Stimulated activated CD4-positive, alpha-beta T cell treated with anti-CD3 and anti-CD28 coated beads, Interleukin-15, amount 100 ng/mL, for 48 hours (primary cell): ENCODE results near the gene ARFGEF2.
A peak's percentile ranks its signal among the peaks of the same experiment; 100 is the strongest.
"Not testable (repeated sequence)": the region's sequence is repeated elsewhere in the genome, so short reads cannot be mapped to it uniquely, and the experiment has no call there.

Experiments
- DNase-seq, 2 donors: peaks; one replicate each; pipeline ENCODE4 v3.0.0-alpha.2; 2020; ENCODE audit warnings: low read depth in 2 of 2

The ARFGEF2 gene

GRCh38 chr20:48921168-48921882, at the start of gene ARFGEF2:
Gene ARFGEF2, plus strand, starts transcription at chr20:48921711. Its CDS starts 179 bp downstream, at chr20:48921890.
- peak; percentile 80 to 92 for DNase-seq

DNA sequence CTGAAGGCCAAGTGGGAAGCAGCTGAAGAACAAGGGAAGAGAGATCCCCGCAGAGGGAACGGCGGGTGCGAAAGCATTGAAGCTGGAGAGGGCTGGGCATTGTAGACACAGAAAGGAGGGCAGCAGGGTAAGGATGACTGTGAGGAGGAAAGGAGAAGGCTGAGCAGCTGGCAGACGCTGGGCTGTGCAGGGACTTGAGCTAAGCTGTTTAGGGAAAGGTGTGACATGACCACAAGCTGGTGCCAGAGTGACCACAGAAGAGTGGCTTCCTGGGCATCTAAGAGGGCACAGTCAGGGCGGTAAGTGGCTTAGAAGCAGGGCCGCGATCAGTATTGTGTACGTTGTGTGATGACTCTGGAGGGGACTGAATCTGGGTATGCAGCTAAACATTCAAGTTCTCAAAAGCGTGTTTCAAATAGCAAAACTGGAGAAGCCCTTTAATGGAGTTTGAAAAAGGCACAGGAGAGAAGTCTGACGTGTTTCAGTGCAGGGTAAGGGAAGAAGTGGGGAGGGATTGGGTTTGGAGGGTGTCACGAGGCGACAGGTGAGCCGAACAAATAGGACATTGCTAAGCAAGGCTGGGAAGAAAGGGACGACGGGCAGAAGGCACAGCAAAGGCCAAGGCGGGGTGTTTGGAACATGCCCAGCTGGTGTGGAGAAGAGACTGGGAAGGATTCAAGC, 46.1 kb upstream of the ARFGEF2 start:
- DNase-seq: no peak

DNA sequence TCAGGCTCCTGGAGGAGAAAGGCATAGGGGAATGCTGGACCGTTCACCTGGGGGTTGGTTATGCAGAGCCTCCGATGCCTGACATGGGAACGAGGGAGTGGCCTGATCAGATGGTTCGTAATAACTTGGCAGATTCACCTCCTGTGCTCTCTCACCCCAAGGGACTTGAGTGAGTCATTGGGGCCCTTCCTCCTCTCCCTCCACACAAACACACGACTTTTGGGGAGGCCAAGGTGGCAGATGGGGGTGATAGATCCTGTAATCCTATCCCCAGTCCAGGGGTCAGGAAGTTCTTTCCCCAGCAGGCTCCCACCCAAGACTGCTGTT, 45.6 kb upstream of the ARFGEF2 start:
- DNase-seq: no peak

- DNase-seq: no peak
Measured at GRCh38 chr20:48877304-48877703, 44.2 kb upstream of the ARFGEF2 start.

- no peak for DNase-seq
Measured at GRCh38 chr20:48878534-48879248, 42.8 kb upstream of the ARFGEF2 start.

DNA sequence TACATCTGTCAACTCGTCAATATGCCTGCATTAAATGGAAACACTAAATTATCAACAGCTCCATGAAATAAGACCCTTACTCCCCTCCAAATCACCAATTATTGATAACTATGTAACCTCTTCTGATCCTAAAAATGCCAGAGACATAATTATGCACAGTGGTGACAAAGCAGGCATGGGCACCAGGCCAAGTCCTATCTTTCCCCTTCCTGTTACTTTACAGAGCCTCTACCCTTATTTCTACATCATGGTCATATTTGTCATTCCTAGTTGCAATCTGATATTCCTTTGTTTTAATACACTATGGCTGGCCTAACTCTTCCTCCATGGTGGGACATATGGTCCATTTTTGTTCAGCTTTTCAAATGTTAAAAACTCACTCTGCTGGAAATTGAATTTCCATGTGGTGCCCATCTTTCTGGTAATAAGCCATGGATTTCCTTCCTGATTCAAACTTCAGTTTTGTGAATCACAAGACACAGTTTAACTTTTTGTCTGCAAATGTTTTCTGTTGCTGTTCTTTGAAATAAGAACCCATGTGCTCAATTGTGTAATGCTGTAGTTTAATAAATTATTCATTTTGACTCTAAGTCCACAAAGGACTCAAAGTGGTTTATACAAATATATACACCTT, 41.8 kb upstream of the ARFGEF2 start:
- no peak for DNase-seq

DNA sequence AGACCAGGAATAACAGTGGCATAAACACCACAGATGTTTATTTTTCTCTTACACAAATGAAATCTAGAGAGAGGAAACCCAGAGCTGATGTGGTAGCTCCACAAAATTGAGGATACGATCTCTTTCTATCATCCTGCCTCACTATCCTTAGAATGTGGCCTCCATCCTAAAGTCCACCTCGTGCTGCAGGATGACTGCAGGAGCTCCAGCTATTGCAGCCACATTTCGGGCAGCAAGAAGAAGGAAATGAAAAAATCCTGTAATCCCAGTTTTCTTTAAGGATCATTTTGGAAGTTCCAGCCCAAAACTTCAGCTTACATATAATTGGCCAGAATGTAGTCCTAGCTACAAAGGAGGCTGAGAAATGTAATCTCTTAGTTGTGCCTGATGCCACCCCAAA, 41.2 kb upstream of the ARFGEF2 start:
- DNase-seq: no peak

DNA sequence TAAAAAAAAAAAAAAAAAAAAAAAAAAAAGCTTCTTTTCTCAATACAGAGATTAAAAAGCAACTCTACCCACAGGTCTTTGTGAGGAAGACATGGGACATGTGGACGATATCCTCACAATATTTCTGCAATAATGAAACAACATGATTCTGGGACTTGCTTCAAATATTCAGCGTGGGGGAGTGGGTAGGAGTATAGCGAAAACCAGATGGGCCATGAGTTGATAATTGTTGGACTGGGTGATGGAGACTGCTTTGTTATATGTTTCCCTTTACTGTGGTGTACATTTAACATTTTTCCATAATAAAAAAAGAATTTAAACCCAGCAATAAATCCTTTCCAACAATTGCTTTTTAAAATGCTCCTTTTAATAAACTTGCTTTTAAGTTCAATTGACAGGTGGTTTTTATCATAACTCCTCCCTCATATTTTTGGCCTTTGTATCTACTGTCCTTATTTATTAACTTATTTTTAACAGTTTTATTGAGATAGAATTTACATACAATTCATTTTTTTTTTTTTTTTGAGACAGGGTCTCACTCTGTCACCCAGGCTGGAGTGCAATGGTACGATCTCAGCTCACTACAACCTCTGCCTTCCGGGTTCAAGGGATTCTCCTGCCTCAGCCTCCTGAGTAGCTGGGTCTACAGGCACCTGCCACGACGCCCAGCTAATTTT, 40.4 kb upstream of the ARFGEF2 start:
- DNase-seq: no peak

DNA sequence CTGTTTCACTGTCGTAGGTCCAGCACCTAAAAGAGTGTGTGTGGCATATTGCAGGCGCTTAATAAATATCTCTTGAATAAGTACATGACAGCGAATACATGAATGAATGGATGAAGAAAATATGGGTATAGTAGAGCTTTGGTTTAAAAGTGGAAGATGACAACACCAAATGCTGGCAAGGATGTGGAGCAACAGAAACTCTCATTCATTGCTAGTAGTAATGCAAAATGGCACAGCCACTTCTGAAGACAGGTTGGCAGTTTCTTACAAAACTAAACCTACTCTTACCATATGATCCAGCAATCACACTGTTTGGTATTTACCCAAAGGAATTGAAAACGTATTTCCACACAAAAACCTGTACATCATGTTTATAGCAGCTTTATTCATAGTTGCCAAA, 36.3 kb upstream of the ARFGEF2 start:
- DNase-seq: no peak

DNA sequence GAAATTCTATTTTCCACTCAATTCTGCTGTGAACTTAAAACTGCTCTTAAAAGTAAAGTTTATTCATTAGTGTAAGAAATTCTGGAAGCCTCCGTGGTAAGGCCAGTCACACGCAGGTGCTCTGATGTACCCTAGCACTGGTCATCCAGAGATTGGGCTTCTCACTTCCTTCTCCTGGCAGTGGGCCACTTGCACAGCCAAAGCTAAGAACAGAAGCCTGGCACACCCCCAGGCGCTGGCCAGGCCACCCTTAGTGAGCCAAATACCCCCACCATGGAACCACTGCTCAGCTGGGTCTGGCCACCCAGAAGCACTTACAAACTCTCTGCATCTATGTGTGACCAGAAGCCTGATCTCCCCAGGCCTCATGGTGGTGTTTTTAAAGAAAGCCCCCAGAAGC, 35.3 kb upstream of the ARFGEF2 start:
- DNase-seq: no peak

- DNase-seq: no peak
Measured at GRCh38 chr20:48886811-48887210, 34.7 kb upstream of the ARFGEF2 start.

DNA sequence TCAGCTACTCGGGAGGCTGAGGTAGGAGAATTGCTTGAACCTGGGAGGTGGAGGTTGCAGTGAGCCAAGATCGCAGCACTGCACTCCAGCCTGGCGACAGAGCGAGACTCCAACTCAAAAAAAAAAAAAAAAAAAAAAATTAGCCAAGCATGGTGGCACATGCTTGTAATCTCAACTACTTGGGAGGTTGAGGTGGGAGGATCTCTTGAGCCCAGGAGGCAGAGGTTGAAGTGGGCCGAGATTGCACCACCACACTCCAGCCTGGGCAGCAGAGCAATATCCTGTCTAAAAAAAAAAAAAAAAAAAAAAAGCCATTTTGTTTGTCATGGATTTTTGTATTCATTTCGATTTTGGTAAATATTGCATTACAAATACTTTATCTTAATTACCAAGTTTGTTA, 33.0 kb upstream of the ARFGEF2 start:
- DNase-seq: not testable (repeated sequence)

DNA sequence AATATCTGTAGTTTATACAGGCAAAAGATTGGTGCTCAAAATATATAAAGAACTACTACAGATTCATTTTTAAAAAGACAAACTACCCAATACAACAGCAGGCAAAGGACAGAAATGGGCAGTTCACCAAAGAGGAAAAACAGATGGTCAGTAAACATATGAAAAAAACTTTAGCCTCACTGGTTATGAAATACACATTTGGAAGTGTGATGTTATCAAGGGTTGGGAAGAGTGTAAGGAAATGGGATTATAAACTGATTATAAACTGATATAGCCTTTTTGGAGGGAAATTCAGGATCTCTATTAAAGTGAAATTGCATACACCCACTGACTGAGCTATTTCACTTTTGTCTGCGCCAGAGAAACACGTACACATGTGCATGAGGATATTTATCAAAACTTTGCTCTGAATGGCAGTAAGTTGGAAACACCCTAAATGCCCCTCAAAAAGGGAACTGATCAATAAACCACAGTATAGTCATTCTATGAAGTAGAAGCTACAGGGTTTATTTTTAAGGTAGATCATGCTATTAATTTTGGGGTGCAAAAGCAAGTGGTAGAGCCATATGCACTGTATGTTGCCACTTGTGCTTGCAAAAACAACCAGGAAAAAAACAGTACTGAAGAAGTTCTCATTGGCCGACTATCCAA, 32.2 kb upstream of the ARFGEF2 start:
- no peak for DNase-seq

GRCh38 chr20:48891235-48892048, 30.1 kb upstream of the ARFGEF2 start:
- DNase-seq: no peak

- DNase-seq: no peak
Measured at GRCh38 chr20:48892049-48892470, 29.5 kb upstream of the ARFGEF2 start.

- no peak for DNase-seq
Measured at GRCh38 chr20:48892891-48893290, 28.6 kb upstream of the ARFGEF2 start.

GRCh38 chr20:48893374-48893773, 28.1 kb upstream of the ARFGEF2 start:
- no peak for DNase-seq

- no peak for DNase-seq
Measured at GRCh38 chr20:48897305-48898010, 24.1 kb upstream of the ARFGEF2 start.

GRCh38 chr20:48898210-48898609, 23.3 kb upstream of the ARFGEF2 start:
- no peak for DNase-seq
